Medulla oblongata (tissue), 1 donor: ENCODE results near the gene PROK2.

Source experiments
- DNase-seq: peaks from one replicate; pipeline ENCODE4 v3.0.0-alpha.2; 2015; ENCODE audit errors: extremely low spot score

Gene PROK2

GRCh38 chr3:71742621-71743020, 42.3 kb downstream of the PROK2 start:
- DNase-seq, result no peak

- no peak for DNase-seq
These were observed 50.1 kb downstream of the PROK2 start for GRCh38 chr3:71734881-71735280.

- no peak for DNase-seq
These were observed 51.6 kb downstream of the PROK2 start for GRCh38 chr3:71733319-71733718.

- no peak for DNase-seq
These were observed 52.3 kb downstream of the PROK2 start for GRCh38 chr3:71732637-71733036.

GRCh38 chr3:71728632-71729342, 56.2 kb downstream of the PROK2 start:
- no peak for DNase-seq

- DNase-seq, result no peak
These were observed 58.8 kb downstream of the PROK2 start for GRCh38 chr3:71726146-71726545.

GRCh38 chr3:71725271-71725991, 59.5 kb downstream of the PROK2 start, which contains the start of gene EIF4E3:
Gene EIF4E3, minus strand, starts transcription at chr3:71725402. Its CDS starts 35 bp downstream, at chr3:71725367.
- no peak for DNase-seq

GRCh38 chr3:71724584-71725270, 60.2 kb downstream of the PROK2 start:
- DNase-seq, result no peak

- DNase-seq, result no peak
These were observed 60.8 kb downstream of the PROK2 start for GRCh38 chr3:71724171-71724453.

GRCh38 chr3:71723452-71724170, 61.3 kb downstream of the PROK2 start:
- no peak for DNase-seq

GRCh38 chr3:71722693-71723092, 62.3 kb downstream of the PROK2 start:
- no peak for DNase-seq
